ENCODE measurements around the gene RNF151. TPM values are rescaled to one million over a fixed set of nuclear protein-coding genes. Genes with fewer than 3 reads are reported as not detected.

Gene RNF151
- total RNA-seq, 4 donors from 2014 or later = not detected

GRCh38 chr16:2006317-2006716 is 39.7 kb downstream of the RNF151 start:
- H3K27ac ChIP-seq = no peak overlapping the region
- H3K27me3 ChIP-seq = no peaks in the 10 kb centered on the region
- peaks cover 0 to 21% (median 3%) of the 10 kb centered on the region in 3 donors for H3K36me3 ChIP-seq
- H3K4me3 ChIP-seq = no peak overlapping the region
- no peaks in the 10 kb centered on the region for H3K9me3 ChIP-seq
- no peak for DNase-seq
- peaks cover 16 to 60% (median 24%) of the 10 kb centered on the region in 4 donors for H3K4me1 ChIP-seq
- no peak for TF ChIP-seq CTCF (IDR thresholded peaks at IDR 0.05)
- no peak for TF ChIP-seq POLR2A (IDR thresholded peaks at IDR 0.05)

- no peak for TF ChIP-seq CTCF (IDR thresholded peaks at IDR 0.05)
- TF ChIP-seq POLR2A (IDR thresholded peaks at IDR 0.05) = no peak
- Histone ChIP-seq H3K9me3 (no peaks in the 10 kb centered on the region), H3K36me3 (peaks cover 0 to 12% (median 0%) of the 10 kb centered on the region in 3 donors), H3K4me1 (peaks cover 16 to 60% (median 24%) of the 10 kb centered on the region in 4 donors), H3K4me3 (peak overlapping the region in 2 of 4 donors; percentile 64 to 99), H3K27me3 (no peaks in the 10 kb centered on the region), H3K27ac (peak overlapping the region in 3 of 4 donors; percentile 95 to 97 (median 97))
- no peak for DNase-seq
These were observed 40.6 kb downstream of the RNF151 start for GRCh38 chr16:2007081-2007836.

GRCh38 chr16:2008009-2008526 is 41.4 kb downstream of the RNF151 start:
- Histone ChIP-seq H3K4me3 (peak overlapping the region in 2 of 4 donors; percentile 64 to 99), H3K27me3 (no peaks in the 10 kb centered on the region), H3K9me3 (no peaks in the 10 kb centered on the region), H3K4me1 (peaks cover 16 to 60% (median 24%) of the 10 kb centered on the region in 4 donors), H3K27ac (peak overlapping the region in 3 of 4 donors; percentile 95 to 97 (median 97)), H3K36me3 (peaks cover 0 to 4% (median 0%) of the 10 kb centered on the region in 3 donors)
- TF ChIP-seq CTCF (IDR thresholded peaks at IDR 0.05) (no peak), POLR2A (IDR thresholded peaks at IDR 0.05) (peak; percentile 29 to 72)
- DNase-seq = peak in 2 of 3 donors; percentile 81 to 82

GRCh38 chr16:2008631-2009163 is 42.0 kb downstream of the RNF151 start:
- DNase-seq = no peak
- Histone ChIP-seq H3K27ac (peak overlapping the region; percentile 90 to 97 (median 96)), H3K9me3 (no peaks in the 10 kb centered on the region), H3K27me3 (no peaks in the 10 kb centered on the region), H3K4me3 (peak overlapping the region; percentile 64 to 99 (median 94)), H3K4me1 (peaks cover 16 to 56% (median 23%) of the 10 kb centered on the region in 4 donors), H3K36me3 (no peaks in the 10 kb centered on the region)
- TF ChIP-seq CTCF (IDR thresholded peaks at IDR 0.05) (no peak), POLR2A (IDR thresholded peaks at IDR 0.05) (no peak)

- H3K27me3 ChIP-seq = no peaks in the 10 kb centered on the region
- TF ChIP-seq POLR2A (IDR thresholded peaks at IDR 0.05) = no peak
- TF ChIP-seq CTCF (IDR thresholded peaks at IDR 0.05) = no peak
- no peaks in the 10 kb centered on the region for H3K9me3 ChIP-seq
- H3K27ac ChIP-seq = peak overlapping the region; percentile 90 to 97 (median 96)
- H3K4me3 ChIP-seq = peak overlapping the region; percentile 64 to 99 (median 94)
- peaks cover 12 to 51% (median 19%) of the 10 kb centered on the region in 4 donors for H3K4me1 ChIP-seq
- DNase-seq = no peak
- no peaks in the 10 kb centered on the region for H3K36me3 ChIP-seq
These were observed 42.6 kb downstream of the RNF151 start for GRCh38 chr16:2009164-2009711.
